CD8-positive, alpha-beta memory T cell (primary cell): Measurements from ENCODE around the gene NDUFS7. TPM values are rescaled to one million over a fixed set of nuclear protein-coding genes. Genes with fewer than 3 reads are reported as not detected.

Source experiments
- CTCF ChIA-PET: fragments of 350-600 bp; sonication (Branson Sonifier 250); formaldehyde crosslinking; loops from one replicate; lab custom pipeline; 2021; ENCODE audit warnings: antibody characterized with exemption; lab: Charles Lee
- POLR2A ChIA-PET: fragments of 350-600 bp; sonication (Branson Sonifier 250); formaldehyde crosslinking; loops from one replicate; lab custom pipeline; 2021; ENCODE audit warnings: antibody characterized with exemption; lab: Charles Lee
- DNase-seq, 5 donors: peaks; one replicate each; pipeline versions ENCODE4 v3.0.0 to v3.0.0-alpha.2; 2020 to 2022; ENCODE audit warnings: mixed read lengths in 1 of 5
- H3K27ac ChIP-seq: one replicate; pipeline ENCODE4 v1.7.0; 2013; ENCODE audit warnings: low read depth, mild to moderate bottlenecking, low read length, moderate library complexity
- H3K27me3 ChIP-seq: 2 replicates; pipeline ENCODE4 v1.7.0; 2013; ENCODE audit warnings: low read length, mild to moderate bottlenecking; ENCODE audit not compliant: insufficient read depth, poor library complexity, severe bottlenecking
- H3K36me3 ChIP-seq: 2 replicates; pipeline ENCODE4 v1.7.0; 2013; ENCODE audit warnings: mild to moderate bottlenecking, low read length, moderate library complexity; ENCODE audit not compliant: insufficient read depth
- H3K4me1 ChIP-seq: 2 replicates; pipeline ENCODE4 v1.7.0; 2013; ENCODE audit warnings: mild to moderate bottlenecking, low read length, moderate library complexity; ENCODE audit not compliant: insufficient read depth
- H3K4me3 ChIP-seq: 2 replicates; pipeline ENCODE4 v1.7.0; 2013; ENCODE audit warnings: mild to moderate bottlenecking, low read length
- H3K9me3 ChIP-seq: 2 replicates; pipeline ENCODE4 v1.7.0; 2013; ENCODE audit warnings: mild to moderate bottlenecking, low read length
- H3K27ac Mint-ChIP-seq, 8 donors: one replicate each; pipeline ENCODE4 v1.8.0; 2020 to 2021; ENCODE audit warnings: mixed read lengths in 8 of 8, mild to moderate bottlenecking in 6 of 8, inconsistent platforms in 3 of 8, moderate library complexity in 3 of 8
- H3K27me3 Mint-ChIP-seq, 2 donors: one replicate each; pipeline ENCODE4 v1.8.0; 2020 to 2021; ENCODE audit warnings: mixed read lengths in 2 of 2, mild to moderate bottlenecking in 1 of 2, moderate library complexity in 1 of 2
- H3K36me3 Mint-ChIP-seq, 3 donors: one replicate each; pipeline ENCODE4 v1.8.0; 2020 to 2021; ENCODE audit warnings: mixed read lengths in 3 of 3, inconsistent platforms in 1 of 3, mild to moderate bottlenecking in 1 of 3
- H3K4me1 Mint-ChIP-seq, 3 donors: one replicate each; pipeline ENCODE4 v1.8.0; 2020 to 2021; ENCODE audit warnings: mixed read lengths in 3 of 3, inconsistent platforms in 1 of 3, mild to moderate bottlenecking in 1 of 3
- H3K4me3 Mint-ChIP-seq, 7 donors: one replicate each; pipeline ENCODE4 v1.8.0; 2020 to 2021; ENCODE audit warnings: mixed read lengths in 7 of 7, mild to moderate bottlenecking in 6 of 7, moderate library complexity in 4 of 7, inconsistent platforms in 2 of 7
- H3K9me3 Mint-ChIP-seq, 5 donors: one replicate each; pipeline ENCODE4 v1.8.0; 2020 to 2022; ENCODE audit warnings: mixed read lengths in 5 of 5, mild to moderate bottlenecking in 3 of 5, moderate library complexity in 2 of 5, inconsistent platforms in 1 of 5
- polyA plus RNA-seq: library from polyadenylated mRNA; unstranded; fragments of 300-500 nt; fragmentation: Illumina TruSeq; gene quantifications from one replicate; pipeline ENCODE4 v1.2.3, GENCODE V29; 2021
- total RNA-seq, 2 experiments: library from RNA; stranded (reverse); gene quantifications; one replicate each; pipeline ENCODE4 v1.2.3, GENCODE V29; 2021

NDUFS7 gene
- total and polyA plus RNA-seq, 3 experiments from 2014 or later, result 102 to 207 (median 104) TPM

- Mint-ChIP-seq H3K9me3 (no peaks in the 10 kb centered on the region), H3K4me1 (peaks cover 0 to 5% (median 3%) of the 10 kb centered on the region in 3 donors), H3K4me3 (no peak overlapping the region), H3K27me3 (peaks cover 0 to under 1% of the 10 kb centered on the region in 2 donors), H3K27ac (peak overlapping the region in 2 of 8 donors; percentile 17 to 29), H3K36me3 (peaks cover 0 to 79% (median 7%) of the 10 kb centered on the region in 3 donors)
- DNase-seq, result no peak
- Histone ChIP-seq H3K9me3 (no peaks in the 10 kb centered on the region), H3K27me3 (no peaks in the 10 kb centered on the region), H3K27ac (no peak overlapping the region), H3K4me3 (no peak overlapping the region), H3K36me3 (peaks cover 38% of the 10 kb centered on the region), H3K4me1 (no peaks in the 10 kb centered on the region)
- CTCF ChIA-PET, result no interaction called here
- POLR2A ChIA-PET, result interaction anchor here (0.5 kb wide), 1 partner anchor 464 kb away, joined by 6 read pairs; no protein-coding TSS in a partner anchor
These were observed 43.7 kb downstream of the NDUFS7 start for GRCh38 chr19:1427221-1427920.

GRCh38 chr19:1428738-1429391, 45.2 kb downstream of the NDUFS7 start:
- H3K9me3 ChIP-seq, result no peaks in the 10 kb centered on the region
- no peaks in the 10 kb centered on the region for H3K4me1 ChIP-seq
- ChIA-PET CTCF (no interaction called here), POLR2A (no interaction called here)
- H3K27me3 ChIP-seq, result no peaks in the 10 kb centered on the region
- H3K27me3 Mint-ChIP-seq, result no peaks in the 10 kb centered on the region
- no peaks in the 10 kb centered on the region for H3K9me3 Mint-ChIP-seq
- no peak overlapping the region for H3K4me3 Mint-ChIP-seq
- peaks cover 37% of the 10 kb centered on the region for H3K36me3 ChIP-seq
- peak overlapping the region in 1 of 8 donors; percentile 36 for H3K27ac Mint-ChIP-seq
- peaks cover 0 to 74% (median 0%) of the 10 kb centered on the region in 3 donors for H3K36me3 Mint-ChIP-seq
- no peak overlapping the region for H3K4me3 ChIP-seq
- H3K4me1 Mint-ChIP-seq, result peaks cover 0 to 3% (median 0%) of the 10 kb centered on the region in 3 donors
- H3K27ac ChIP-seq, result no peak overlapping the region
- no peak for DNase-seq

- POLR2A ChIA-PET, result no interaction called here
- no peaks in the 10 kb centered on the region for H3K9me3 Mint-ChIP-seq
- H3K27ac Mint-ChIP-seq, result no peak overlapping the region
- H3K27me3 Mint-ChIP-seq, result no peaks in the 10 kb centered on the region
- peaks cover 0 to 72% (median 0%) of the 10 kb centered on the region in 3 donors for H3K36me3 Mint-ChIP-seq
- no peak for DNase-seq
- Histone ChIP-seq H3K4me3 (no peak overlapping the region), H3K36me3 (peaks cover 37% of the 10 kb centered on the region), H3K27me3 (no peaks in the 10 kb centered on the region), H3K4me1 (no peaks in the 10 kb centered on the region), H3K9me3 (no peaks in the 10 kb centered on the region), H3K27ac (no peak overlapping the region)
- peaks cover 0 to 3% (median 0%) of the 10 kb centered on the region in 3 donors for H3K4me1 Mint-ChIP-seq
- CTCF ChIA-PET, result interaction anchor here (1.5 kb wide), 1 partner anchor 150 kb away, joined by 3 read pairs; no protein-coding TSS in a partner anchor
- no peak overlapping the region for H3K4me3 Mint-ChIP-seq
These were observed 46.0 kb downstream of the NDUFS7 start for GRCh38 chr19:1429750-1430149.

GRCh38 chr19:1430246-1430645, 46.5 kb downstream of the NDUFS7 start:
- no peaks in the 10 kb centered on the region for H3K9me3 Mint-ChIP-seq

GRCh38 chr19:1431759-1432506, 48.2 kb downstream of the NDUFS7 start:
- no peak overlapping the region for H3K27ac ChIP-seq
- peaks cover 18% of the 10 kb centered on the region for H3K36me3 ChIP-seq
- Mint-ChIP-seq H3K4me1 (no peaks in the 10 kb centered on the region), H3K36me3 (peaks cover 0 to 62% (median 4%) of the 10 kb centered on the region in 3 donors), H3K9me3 (no peaks in the 10 kb centered on the region), H3K27ac (no peak overlapping the region), H3K27me3 (no peaks in the 10 kb centered on the region), H3K4me3 (no peak overlapping the region)
- no peak for DNase-seq
- H3K27me3 ChIP-seq, result no peaks in the 10 kb centered on the region
- ChIA-PET CTCF (no interaction called here), POLR2A (interaction anchor here (0.5 to 0.6 kb wide), 2 partner anchors 86 to 542 kb away, joined by 3 to 5 read pairs; no protein-coding TSS in a partner anchor)
- H3K9me3 ChIP-seq, result no peaks in the 10 kb centered on the region
- H3K4me1 ChIP-seq, result no peaks in the 10 kb centered on the region
- no peak overlapping the region for H3K4me3 ChIP-seq

More at GRCh38 chr19:1430246-1430645, 46.5 kb downstream of the NDUFS7 start:
- ChIA-PET CTCF (interaction anchor here (1.5 kb wide), 1 partner anchor 151 kb away, joined by 3 read pairs; no protein-coding TSS in a partner anchor), POLR2A (no interaction called here)
- Mint-ChIP-seq H3K36me3 (peaks cover 0 to 71% (median 1%) of the 10 kb centered on the region in 3 donors), H3K27ac (no peak overlapping the region), H3K4me1 (no peaks in the 10 kb centered on the region), H3K4me3 (peak overlapping the region in 1 of 7 donors; percentile 56), H3K27me3 (no peaks in the 10 kb centered on the region)
- Histone ChIP-seq H3K9me3 (no peaks in the 10 kb centered on the region), H3K4me3 (no peak overlapping the region), H3K36me3 (peaks cover 33% of the 10 kb centered on the region), H3K27me3 (no peaks in the 10 kb centered on the region), H3K4me1 (no peaks in the 10 kb centered on the region), H3K27ac (no peak overlapping the region)
- DNase-seq, result no peak

- peaks cover under 1% of the 10 kb centered on the region for H3K4me1 ChIP-seq
- no peak overlapping the region for H3K4me3 Mint-ChIP-seq
- no peak overlapping the region for H3K27ac Mint-ChIP-seq
- no peaks in the 10 kb centered on the region for H3K9me3 Mint-ChIP-seq
- no peak overlapping the region for H3K4me3 ChIP-seq
- no peaks in the 10 kb centered on the region for H3K27me3 Mint-ChIP-seq
- H3K4me1 Mint-ChIP-seq, result peaks cover 0 to under 1% (median 0%) of the 10 kb centered on the region in 3 donors
- POLR2A ChIA-PET, result interaction anchor here (0.5 to 0.6 kb wide), 2 partner anchors 85 to 543 kb away, joined by 3 to 5 read pairs; no protein-coding TSS in a partner anchor
- no peak overlapping the region for H3K27ac ChIP-seq
- no peaks in the 10 kb centered on the region for H3K9me3 ChIP-seq
- no peaks in the 10 kb centered on the region for H3K27me3 ChIP-seq
- CTCF ChIA-PET, result no interaction called here
- peaks cover 15% of the 10 kb centered on the region for H3K36me3 ChIP-seq
- H3K36me3 Mint-ChIP-seq, result peaks cover 0 to 59% (median 4%) of the 10 kb centered on the region in 3 donors
- no peak for DNase-seq
These were observed 48.8 kb downstream of the NDUFS7 start for GRCh38 chr19:1432507-1432887.

GRCh38 chr19:1433119-1434039, 49.7 kb downstream of the NDUFS7 start:
- peaks cover 7 to 9% (median 7%) of the 10 kb centered on the region in 3 donors for H3K4me1 Mint-ChIP-seq
- no peak for DNase-seq
- peaks cover 0 to 53% (median 4%) of the 10 kb centered on the region in 3 donors for H3K36me3 Mint-ChIP-seq
- Histone ChIP-seq H3K36me3 (peaks cover 15% of the 10 kb centered on the region), H3K27me3 (no peaks in the 10 kb centered on the region), H3K27ac (no peak overlapping the region), H3K9me3 (no peaks in the 10 kb centered on the region), H3K4me3 (no peak overlapping the region), H3K4me1 (peaks cover 6% of the 10 kb centered on the region)
- POLR2A ChIA-PET, result no interaction called here
- H3K4me3 Mint-ChIP-seq, result peak overlapping the region in 1 of 7 donors; percentile 40
- H3K27ac Mint-ChIP-seq, result no peak overlapping the region
- no peaks in the 10 kb centered on the region for H3K27me3 Mint-ChIP-seq
- CTCF ChIA-PET, result no interaction called here
- H3K9me3 Mint-ChIP-seq, result no peaks in the 10 kb centered on the region
